Peyer's patch (tissue), 4 donors: ENCODE measurements around the gene SOX21.

Experiments used
- CTCF ChIP-seq, 6 experiments: fragments of 450-650 bp in 4 of 6; fragments of 200-600 bp in 2 of 6; sonication (generic) in 1 of 6; IDR thresholded peaks; one replicate each; pipeline ENCODE4 v1.5.1; 2017 to 2019; ENCODE audit warnings: antibody characterized with exemption in 6 of 6, mild to moderate bottlenecking in 3 of 6, moderate library complexity in 1 of 6
- POLR2A ChIP-seq, 2 donors: fragments of 450-650 bp; IDR thresholded peaks; one replicate each; pipeline ENCODE4 v1.5.1; 2017; ENCODE audit warnings: antibody characterized with exemption in 2 of 2, mild to moderate bottlenecking in 2 of 2, moderate library complexity in 2 of 2

GRCh38 chr13:94692030-94692429, 20.3 kb downstream of the SOX21 start:
- TF ChIP-seq CTCF (IDR thresholded peaks at IDR 0.05) = no peak
- TF ChIP-seq POLR2A (IDR thresholded peaks at IDR 0.05) = no peak
